ENCODE measurements around the gene CA9.

CA9 gene

GRCh38 chr9:35696520-35697215 is 22.9 kb downstream of the CA9 start:
- Histone ChIP-seq H3K36me3 (replicated peaks; ENCODE audit: low read depth, low read length) (peaks cover 51% of the 10 kb centered on the region), H3K27ac (ENCODE audit: low read length) (no peak overlapping the region), H3K4me3 (ENCODE audit: low read length) (no peak overlapping the region), H3K27me3 (ENCODE audit: low read depth, low read length) (no peaks in the 10 kb centered on the region), H3K79me2 (ENCODE audit: low read length) (no peaks in the 10 kb centered on the region), H3K9ac (ENCODE audit: low read length) (no peak overlapping the region), H3K4me2 (ENCODE audit: low read length) (no peak overlapping the region), H3K4me1 (ENCODE audit: low read length) (no peaks in the 10 kb centered on the region), H4K20me1 (ENCODE audit: insufficient read depth, low read length) (no peaks in the 10 kb centered on the region; the same call in 1 of the 2 replicates), H2AFZ (ENCODE audit: low read depth, low read length) (no peak overlapping the region), H3K9me3 (ENCODE audit: insufficient read depth, low read length) (no peaks in the 10 kb centered on the region)
- TF ChIP-seq EZH2phosphoT487 (IDR thresholded peaks at IDR 0.05; ENCODE audit: low read depth) (no peak), CTCF (IDR thresholded peaks at IDR 0.05; ENCODE audit: low read depth, low read length) (peak; percentile 81)

GRCh38 chr9:35697486-35697885 is 23.8 kb downstream of the CA9 start:
- Histone ChIP-seq H3K79me2 (ENCODE audit: low read length) (no peaks in the 10 kb centered on the region), H2AFZ (ENCODE audit: low read depth, low read length) (no peak overlapping the region), H4K20me1 (ENCODE audit: insufficient read depth, low read length) (no peaks in the 10 kb centered on the region; the same call in 1 of the 2 replicates), H3K36me3 (replicated peaks; ENCODE audit: low read depth, low read length) (peaks cover 56% of the 10 kb centered on the region), H3K27me3 (ENCODE audit: low read depth, low read length) (no peaks in the 10 kb centered on the region), H3K9me3 (ENCODE audit: insufficient read depth, low read length) (no peaks in the 10 kb centered on the region), H3K27ac (ENCODE audit: low read length) (no peak overlapping the region), H3K4me1 (ENCODE audit: low read length) (no peaks in the 10 kb centered on the region), H3K4me3 (ENCODE audit: low read length) (no peak overlapping the region), H3K4me2 (ENCODE audit: low read length) (no peak overlapping the region), H3K9ac (ENCODE audit: low read length) (no peak overlapping the region)
- TF ChIP-seq EZH2phosphoT487 (IDR thresholded peaks at IDR 0.05; ENCODE audit: low read depth) (no peak), CTCF (IDR thresholded peaks at IDR 0.05; ENCODE audit: low read depth, low read length) (no peak)

GRCh38 chr9:35698231-35698630 is 24.5 kb downstream of the CA9 start:
- no peaks in the 10 kb centered on the region for H3K79me2 ChIP-seq (ENCODE audit: low read length)
- H3K4me1 ChIP-seq (ENCODE audit: low read length) = no peaks in the 10 kb centered on the region
- TF ChIP-seq EZH2phosphoT487 (IDR thresholded peaks at IDR 0.05; ENCODE audit: low read depth) = no peak
- no peak for TF ChIP-seq CTCF (IDR thresholded peaks at IDR 0.05; ENCODE audit: low read depth, low read length)
- no peaks in the 10 kb centered on the region for H3K27me3 ChIP-seq (ENCODE audit: low read depth, low read length)
- no peak overlapping the region for H3K27ac ChIP-seq (ENCODE audit: low read length)
- no peaks in the 10 kb centered on the region for H3K9me3 ChIP-seq (ENCODE audit: insufficient read depth, low read length)
- H3K9ac ChIP-seq (ENCODE audit: low read length) = no peak overlapping the region
- no peak overlapping the region for H3K4me3 ChIP-seq (ENCODE audit: low read length)
- H2AFZ ChIP-seq (ENCODE audit: low read depth, low read length) = no peak overlapping the region
- H3K4me2 ChIP-seq (ENCODE audit: low read length) = no peak overlapping the region
- no peaks in the 10 kb centered on the region; the same call in 1 of the 2 replicates for H4K20me1 ChIP-seq (ENCODE audit: insufficient read depth, low read length)
- H3K36me3 ChIP-seq (replicated peaks; ENCODE audit: low read depth, low read length) = peaks cover 62% of the 10 kb centered on the region

GRCh38 chr9:35700031-35700430 is 26.3 kb downstream of the CA9 start:
- no peaks in the 10 kb centered on the region for H3K27me3 ChIP-seq (ENCODE audit: low read depth, low read length)
- H3K4me1 ChIP-seq (ENCODE audit: low read length) = no peaks in the 10 kb centered on the region
- no peak overlapping the region for H3K9ac ChIP-seq (ENCODE audit: low read length)
- no peaks in the 10 kb centered on the region for H3K9me3 ChIP-seq (ENCODE audit: insufficient read depth, low read length)
- no peak overlapping the region for H3K4me3 ChIP-seq (ENCODE audit: low read length)
- peaks cover 80% of the 10 kb centered on the region for H3K36me3 ChIP-seq (replicated peaks; ENCODE audit: low read depth, low read length)
- no peak overlapping the region for H3K27ac ChIP-seq (ENCODE audit: low read length)
- H4K20me1 ChIP-seq (ENCODE audit: insufficient read depth, low read length) = no peaks in the 10 kb centered on the region; the same call in 1 of the 2 replicates
- no peak for TF ChIP-seq CTCF (IDR thresholded peaks at IDR 0.05; ENCODE audit: low read depth, low read length)
- no peak for TF ChIP-seq EZH2phosphoT487 (IDR thresholded peaks at IDR 0.05; ENCODE audit: low read depth)
- no peaks in the 10 kb centered on the region for H3K79me2 ChIP-seq (ENCODE audit: low read length)
- H2AFZ ChIP-seq (ENCODE audit: low read depth, low read length) = no peak overlapping the region
- no peak overlapping the region for H3K4me2 ChIP-seq (ENCODE audit: low read length)

Data from OCI-LY3 (cell line).